Esophagus squamous epithelium (tissue), 5 donors: ENCODE data around the gene DMRT1. TPM values are rescaled to one million over a fixed set of nuclear protein-coding genes. Genes with fewer than 3 reads are reported as not detected.
"Not testable (repeated sequence)": the region's sequence is repeated elsewhere in the genome, so short reads cannot be mapped to it uniquely, and the experiment has no call there.

Experiments used
- DNase-seq: peaks from one replicate; lab custom pipeline; 2025; lab: John Stamatoyannopoulos, UW
- H3K27ac ChIP-seq, 4 donors: fragments of 200-600 bp; sonication (generic); one replicate each; pipeline ENCODE4 v1.5.1; 2016 to 2019; ENCODE audit warnings: mild to moderate bottlenecking in 1 of 4
- H3K27me3 ChIP-seq, 4 donors: fragments of 200-600 bp; sonication (generic); 1 replicate in 3 of 4; 2 replicates in 1 of 4; pipeline versions ENCODE4 v1.5.1 to v1.6.0; 2017 to 2021; ENCODE audit warnings: antibody characterized with exemption in 1 of 4
- H3K36me3 ChIP-seq, 3 donors: fragments of 200-600 bp; sonication (generic); one replicate each; pipeline ENCODE4 v1.5.1; 2016 to 2019
- H3K4me1 ChIP-seq, 3 donors: fragments of 200-600 bp; sonication (generic); one replicate each; pipeline ENCODE4 v1.5.1; 2017 to 2019
- H3K4me3 ChIP-seq, 4 donors: fragments of 200-600 bp; sonication (generic); 1 replicate in 3 of 4; 2 replicates in 1 of 4; pipeline ENCODE4 v1.5.1; 2016 to 2019; ENCODE audit warnings: mild to moderate bottlenecking in 2 of 4, moderate library complexity in 1 of 4
- H3K9me3 ChIP-seq, 3 donors: fragments of 200-600 bp; sonication (generic); one replicate each; pipeline ENCODE4 v1.5.1; 2016 to 2019
- CTCF ChIP-seq, 6 experiments: fragments of 450-650 bp in 4 of 6; fragments of 200-600 bp in 2 of 6; sonication (generic) in 2 of 6; IDR thresholded peaks; one replicate each; pipeline ENCODE4 v1.5.1; 2016 to 2019; ENCODE audit warnings: antibody characterized with exemption in 6 of 6, mild to moderate bottlenecking in 4 of 6, moderate library complexity in 4 of 6
- POLR2A ChIP-seq, 4 donors: fragments of 450-650 bp; IDR thresholded peaks; one replicate each; pipeline ENCODE4 v1.6.1; 2017; ENCODE audit warnings: antibody characterized with exemption in 4 of 4, mild to moderate bottlenecking in 4 of 4, moderate library complexity in 3 of 4
- WGBS, 2 donors: methylation state at CpG; one replicate each; pipeline ENCODE4 v1.1.5; 2018; 5-methylcytosine and 5-hydroxymethylcytosine counted together
- intact Hi-C: fragments of 100-400 bp; cut with DNase I; formaldehyde crosslinking; loops from one replicate; pipeline ENCODE4 v1.15.0; 2022
- total RNA-seq, 4 donors: library from RNA; depleted of rRNA; stranded (reverse); fragments of >200 nt; gene quantifications; one replicate each; pipeline ENCODE4 v1.1.0, GENCODE V29; 2016
- donor health status: DM: yes; HTN: yes; CAD: no.

The DMRT1 gene
- total RNA-seq, 4 donors from 2014 or later, result not detected

GRCh38 chr9:849431-849830 lies 7.9 kb downstream of the DMRT1 start:
- 76 to 85% methylated on average over 5 of the region's 5 CpGs for WGBS, 2 donors
- H3K27ac ChIP-seq, result no peak overlapping the region
- H3K36me3 ChIP-seq, result no peaks in the 10 kb centered on the region
- H3K27me3 ChIP-seq, result peaks cover 0 to 63% (median 3%) of the 10 kb centered on the region in 4 donors
- TF ChIP-seq CTCF (IDR thresholded peaks at IDR 0.05), result no peak
- TF ChIP-seq POLR2A (IDR thresholded peaks at IDR 0.05), result no peak
- no peak for DNase-seq
- H3K4me1 ChIP-seq, result no peaks in the 10 kb centered on the region
- H3K4me3 ChIP-seq, result no peak overlapping the region
- intact Hi-C loops, result no loop called here
- no peaks in the 10 kb centered on the region for H3K9me3 ChIP-seq

GRCh38 chr9:852539-852938 lies 11.0 kb downstream of the DMRT1 start:
- no peaks in the 10 kb centered on the region for H3K36me3 ChIP-seq
- H3K27me3 ChIP-seq, result peaks cover 0 to 36% (median 0%) of the 10 kb centered on the region in 4 donors
- H3K4me1 ChIP-seq, result no peaks in the 10 kb centered on the region
- 24 to 43% methylated on average over 2 to 4 of the region's 4 CpGs for WGBS, 2 donors
- TF ChIP-seq CTCF (IDR thresholded peaks at IDR 0.05), result no peak
- TF ChIP-seq POLR2A (IDR thresholded peaks at IDR 0.05), result no peak
- DNase-seq, result no peak
- H3K27ac ChIP-seq, result no peak overlapping the region
- H3K9me3 ChIP-seq, result no peaks in the 10 kb centered on the region
- no peak overlapping the region for H3K4me3 ChIP-seq
- intact Hi-C loops, result no loop called here

DNA sequence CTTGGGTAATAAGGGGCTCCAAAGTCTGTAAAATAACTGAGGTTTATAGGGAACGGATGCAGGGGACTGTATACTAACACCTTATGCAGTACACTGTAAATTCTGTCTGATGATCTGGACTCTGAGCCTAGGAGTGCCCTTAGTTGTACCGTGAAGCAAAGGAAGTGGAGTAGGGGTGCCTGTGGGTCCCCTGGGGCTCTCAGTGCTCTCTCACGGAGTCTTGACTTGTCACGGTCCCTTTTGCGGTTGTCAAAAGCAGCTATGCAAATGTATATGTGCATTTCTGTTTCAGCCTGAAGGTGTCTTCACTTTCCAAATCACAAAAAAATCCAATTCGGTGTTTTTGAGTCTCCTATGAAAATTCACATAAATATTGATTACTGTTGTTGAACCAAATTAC lies 17.8 kb downstream of the DMRT1 start:
- 64 to 74% methylated on average over 5 to 6 of the region's 6 CpGs for WGBS, 2 donors
- Histone ChIP-seq H3K27me3 (peaks cover 0 to 23% (median 0%) of the 10 kb centered on the region in 4 donors), H3K4me3 (no peak overlapping the region), H3K27ac (no peak overlapping the region), H3K9me3 (no peaks in the 10 kb centered on the region), H3K4me1 (no peaks in the 10 kb centered on the region), H3K36me3 (no peaks in the 10 kb centered on the region)
- intact Hi-C loops, result no loop called here
- TF ChIP-seq CTCF (IDR thresholded peaks at IDR 0.05) (no peak), POLR2A (IDR thresholded peaks at IDR 0.05) (no peak)
- no peak for DNase-seq

GRCh38 chr9:860706-861105 lies 19.2 kb downstream of the DMRT1 start:
- Histone ChIP-seq H3K36me3 (no peaks in the 10 kb centered on the region), H3K27me3 (peaks cover 0 to 19% (median 0%) of the 10 kb centered on the region in 4 donors), H3K4me1 (no peaks in the 10 kb centered on the region), H3K9me3 (no peaks in the 10 kb centered on the region), H3K27ac (no peak overlapping the region), H3K4me3 (no peak overlapping the region)
- intact Hi-C loops, result no loop called here
- WGBS, 2 donors, result 70 to 75% methylated on average over 4 of the region's 4 CpGs
- DNase-seq, result no peak
- TF ChIP-seq POLR2A (IDR thresholded peaks at IDR 0.05) (no peak), CTCF (IDR thresholded peaks at IDR 0.05) (no peak)

- 100% methylated on average over 1 of the region's 30 CpGs; no CpG with 5 or more reads in 1 of the 2 donors for WGBS, 2 donors
- peaks cover 0 to 18% (median 0%) of the 10 kb centered on the region in 4 donors for H3K27me3 ChIP-seq
Observed at GRCh38 chr9:861525-861924, 20.0 kb downstream of the DMRT1 start.

More at GRCh38 chr9:861525-861924, 20.0 kb downstream of the DMRT1 start:
- intact Hi-C loops, H3K4me1 ChIP-seq, H3K4me3 ChIP-seq, H3K36me3 ChIP-seq, H3K9me3 ChIP-seq, DNase-seq, H3K27ac ChIP-seq: not testable (repeated sequence)
